ENCODE results near the gene KRT80.

- TF ChIP-seq CTCF (IDR thresholded peaks at IDR 0.05): no peak
- no peak for TF ChIP-seq POLR2A (IDR thresholded peaks at IDR 0.05)
- no peak for TF ChIP-seq POLR2AphosphoS5 (IDR thresholded peaks at IDR 0.05)
Observed at GRCh38 chr12:52139147-52139546, 52.7 kb downstream of the KRT80 start.
